ENCODE measurements around the gene PRKN. TPM values are rescaled to one million over a fixed set of nuclear protein-coding genes. Genes with fewer than 3 reads are reported as not detected.
"Not testable (repeated sequence)": the region's sequence is repeated elsewhere in the genome, so short reads cannot be mapped to it uniquely, and the experiment has no call there.

Gene PRKN
- total RNA-seq, 1 experiment from 2014 or later: 2.0 TPM

- no peaks in the 10 kb centered on the region for H3K79me2 ChIP-seq (ENCODE audit: insufficient read depth, low read length)
- H3K9ac ChIP-seq (ENCODE audit: extremely low read depth, insufficient read length, low read length): no peak overlapping the region
- H4K91ac ChIP-seq (ENCODE audit: insufficient read length, low read depth, low read length): no peak overlapping the region
- no peak overlapping the region for H3K27ac ChIP-seq (ENCODE audit: insufficient read length, low read depth, low read length)
- no peak overlapping the region for H2BK120ac ChIP-seq (ENCODE audit: low read depth, low read length, poor library complexity, severe bottlenecking)
- H2BK5ac ChIP-seq (ENCODE audit: insufficient read length, low read length): no peak overlapping the region
- no peak overlapping the region for H3K4me3 Mint-ChIP-seq
- H3K4me2 ChIP-seq (ENCODE audit: insufficient read depth, insufficient read length, low read length): no peak overlapping the region
- no peak overlapping the region for H3K56ac ChIP-seq (ENCODE audit: insufficient read length, low read depth, low read length)
- H3K36me3 Mint-ChIP-seq (ENCODE audit: insufficient read depth in 1 of 3, low read depth in 3 of 3): no peaks in the 10 kb centered on the region
- H3T11ph ChIP-seq (ENCODE audit: low read length): no peak overlapping the region
- H2BK12ac ChIP-seq (ENCODE audit: insufficient read length, low read depth, low read length): no peak overlapping the region
- H2AK5ac ChIP-seq (ENCODE audit: insufficient read length, low read length): no peak overlapping the region
- H2BK20ac ChIP-seq (ENCODE audit: low read depth, low read length, poor library complexity, severe bottlenecking): peak overlapping the region; percentile 45
- no peaks in the 10 kb centered on the region for H3K9me3 Mint-ChIP-seq
- TF ChIP-seq CTCF (conservative IDR thresholded peaks at IDR 0.05): no peak
- H4K8ac ChIP-seq (replicated peaks; ENCODE audit: insufficient read length, low read depth, low read length): no peak overlapping the region
- H3K27me3 Mint-ChIP-seq (ENCODE audit: low read depth): no peaks in the 10 kb centered on the region
- no peak overlapping the region for H3K14ac ChIP-seq (ENCODE audit: insufficient read depth, low read length)
- no peak overlapping the region for H3K18ac ChIP-seq (ENCODE audit: insufficient read length, low read depth, low read length)
- 0 out of 7 replicates have a peak overlapping the region, but pooled peaks of 1 of the 3 experiments have one; percentile 24 for H3K27ac Mint-ChIP-seq
- no peaks in the 10 kb centered on the region for H3K79me1 ChIP-seq (ENCODE audit: insufficient read depth, low read depth, low read length, poor library complexity, severe bottlenecking)
- no peak overlapping the region for H2AFZ ChIP-seq (ENCODE audit: low read length)
- WGBS (ENCODE audit: extremely low coverage, insufficient read length, low lambda C conversion rate): no CpG with 5 or more reads among the region's 7 CpGs
- H4K20me1 ChIP-seq (ENCODE audit: control insufficient read depth, insufficient read depth, insufficient read length): no peaks in the 10 kb centered on the region
- DNase-seq: no peak
- no peaks in the 10 kb centered on the region for H3K23me2 ChIP-seq (ENCODE audit: insufficient read length, low read depth, low read length, poor library complexity, severe bottlenecking)
- H3K4me1 Mint-ChIP-seq: peaks cover 31 to 39% of the 10 kb centered on the region in 2 experiments
- H3K4ac ChIP-seq (ENCODE audit: low read depth, low read length): no peak overlapping the region
- no peak overlapping the region for H2BK15ac ChIP-seq (ENCODE audit: low read depth, low read length)
- no peak overlapping the region for H4K5ac ChIP-seq (ENCODE audit: insufficient read length, low read depth, low read length)
- H3K27me3 ChIP-seq (ENCODE audit: insufficient read depth, low read length): no peaks in the 10 kb centered on the region
- no peaks in the 10 kb centered on the region for H3K9me3 ChIP-seq (ENCODE audit: control insufficient read depth, low read depth, low read length)
- H3K4me1 ChIP-seq (ENCODE audit: insufficient read depth, low read length): peaks cover 7% of the 10 kb centered on the region; the same call in 1 of the 2 replicates
- H3K23ac ChIP-seq (ENCODE audit: insufficient read length, low read depth, low read length): no peak overlapping the region
Observed at GRCh38 chr6:161853657-161854056, 873.9 kb downstream of the PRKN start.

- not testable (repeated sequence) for H2AFZ ChIP-seq (ENCODE audit: low read length); H3K9me3 ChIP-seq (ENCODE audit: control insufficient read depth, low read depth, low read length); H4K8ac ChIP-seq (replicated peaks; ENCODE audit: insufficient read length, low read depth, low read length); H4K91ac ChIP-seq (ENCODE audit: insufficient read length, low read depth, low read length); H3K4me1 ChIP-seq (ENCODE audit: insufficient read depth, low read length); H3T11ph ChIP-seq (ENCODE audit: low read length); H3K27ac ChIP-seq (ENCODE audit: insufficient read length, low read depth, low read length); H3K56ac ChIP-seq (ENCODE audit: insufficient read length, low read depth, low read length); H3K14ac ChIP-seq (ENCODE audit: insufficient read depth, low read length); H4K20me1 ChIP-seq (ENCODE audit: control insufficient read depth, insufficient read depth, insufficient read length); H3K27ac Mint-ChIP-seq; H3K23ac ChIP-seq (ENCODE audit: insufficient read length, low read depth, low read length); H3K4ac ChIP-seq (ENCODE audit: low read depth, low read length); H2BK15ac ChIP-seq (ENCODE audit: low read depth, low read length); H3K4me2 ChIP-seq (ENCODE audit: insufficient read depth, insufficient read length, low read length); H3K79me1 ChIP-seq (ENCODE audit: insufficient read depth, low read depth, low read length, poor library complexity, severe bottlenecking); H2AK5ac ChIP-seq (ENCODE audit: insufficient read length, low read length); H2BK20ac ChIP-seq (ENCODE audit: low read depth, low read length, poor library complexity, severe bottlenecking); DNase-seq; H2BK12ac ChIP-seq (ENCODE audit: insufficient read length, low read depth, low read length); H2BK5ac ChIP-seq (ENCODE audit: insufficient read length, low read length); H3K27me3 Mint-ChIP-seq (ENCODE audit: low read depth); H3K4me3 Mint-ChIP-seq; H3K36me3 Mint-ChIP-seq (ENCODE audit: insufficient read depth in 1 of 3, low read depth in 3 of 3); H3K79me2 ChIP-seq (ENCODE audit: insufficient read depth, low read length); H3K9me3 Mint-ChIP-seq; H3K23me2 ChIP-seq (ENCODE audit: insufficient read length, low read depth, low read length, poor library complexity, severe bottlenecking); H2BK120ac ChIP-seq (ENCODE audit: low read depth, low read length, poor library complexity, severe bottlenecking); H4K5ac ChIP-seq (ENCODE audit: insufficient read length, low read depth, low read length); H3K18ac ChIP-seq (ENCODE audit: insufficient read length, low read depth, low read length); H3K9ac ChIP-seq (ENCODE audit: extremely low read depth, insufficient read length, low read length); H3K27me3 ChIP-seq (ENCODE audit: insufficient read depth, low read length)
- WGBS (ENCODE audit: extremely low coverage, insufficient read length, low lambda C conversion rate): no CpG with 5 or more reads among the region's 12 CpGs
- H3K4me1 Mint-ChIP-seq: peaks cover 17 to 21% of the 10 kb centered on the region in 2 experiments
Observed at GRCh38 chr6:161851486-161851885, 876.1 kb downstream of the PRKN start.
